Peyer's patch (tissue), 4 donors: Measurements from ENCODE around the gene GABRD.
A peak's percentile ranks its signal among the peaks of the same experiment; 100 is the strongest.

ENCODE experiments used
- CTCF ChIP-seq, 6 experiments: fragments of 450-650 bp in 4 of 6; fragments of 200-600 bp in 2 of 6; sonication (generic) in 1 of 6; IDR thresholded peaks; one replicate each; pipeline ENCODE4 v1.5.1; 2017 to 2019; ENCODE audit warnings: antibody characterized with exemption in 6 of 6, mild to moderate bottlenecking in 3 of 6, moderate library complexity in 1 of 6
- POLR2A ChIP-seq, 2 donors: fragments of 450-650 bp; IDR thresholded peaks; one replicate each; pipeline ENCODE4 v1.5.1; 2017; ENCODE audit warnings: antibody characterized with exemption in 2 of 2, mild to moderate bottlenecking in 2 of 2, moderate library complexity in 2 of 2

DNA sequence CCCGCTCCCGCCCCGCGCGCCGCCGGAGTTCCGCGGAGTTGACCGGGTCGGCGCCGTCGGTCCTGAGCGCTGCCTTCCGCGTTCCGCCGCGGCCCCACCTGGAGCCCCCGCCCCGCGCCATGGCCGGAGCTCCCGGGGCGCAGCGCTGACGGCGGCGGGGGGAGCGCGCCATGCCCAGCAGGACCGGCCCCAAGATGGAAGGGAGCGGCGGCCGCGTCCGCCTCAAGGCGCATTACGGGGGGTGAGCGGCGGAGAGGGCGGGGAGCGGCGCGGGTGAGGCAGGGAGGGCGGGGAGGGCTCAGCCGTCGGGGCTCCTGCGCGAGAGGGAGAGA is 31.3 kb downstream of the GABRD start:
- TF ChIP-seq CTCF (IDR thresholded peaks at IDR 0.05) (no peak), POLR2A (IDR thresholded peaks at IDR 0.05) (peak; percentile 20 to 22)
